OCI-LY3 (cell line): ENCODE results near the gene FAF2.

ENCODE experiments used
- EZH2phosphoT487 ChIP-seq: fragments of 200-600 bp; shearing (Covaris generic); IDR thresholded peaks from 2 replicates; pipeline ENCODE4 v1.6.1; 2018; ENCODE audit warnings: antibody characterized with exemption, mixed run types, low read depth
- TF ChIP-seq, protein P1 (sequence below): fragments of 200-600, 300-600 bp; sonication (generic); IDR thresholded peaks from 2 replicates; pipeline ENCODE4 v1.5.1; 2014; ENCODE audit warnings: antibody characterized with exemption, low read length, low read depth

DNA sequence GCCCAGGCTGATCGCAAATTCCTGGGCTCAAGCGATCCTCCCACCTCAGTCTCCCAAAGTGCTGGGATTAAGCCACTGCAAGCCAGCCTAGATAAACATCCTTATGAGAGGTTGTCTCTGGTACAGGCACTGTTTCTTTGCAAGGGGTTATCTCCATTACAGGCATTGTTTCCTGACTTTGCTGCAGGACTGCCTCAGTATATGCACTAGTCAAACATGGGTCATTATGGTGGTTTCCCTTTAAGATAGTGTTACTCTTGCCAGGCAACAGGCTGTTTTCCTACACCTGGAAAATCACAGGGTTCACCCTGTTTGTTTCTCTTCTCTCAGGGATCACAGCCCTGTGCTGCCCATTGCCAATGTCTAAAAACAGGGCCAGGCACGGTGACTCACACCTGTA lies 24.0 kb upstream of the FAF2 start:
- TF ChIP-seq, protein P1, sequence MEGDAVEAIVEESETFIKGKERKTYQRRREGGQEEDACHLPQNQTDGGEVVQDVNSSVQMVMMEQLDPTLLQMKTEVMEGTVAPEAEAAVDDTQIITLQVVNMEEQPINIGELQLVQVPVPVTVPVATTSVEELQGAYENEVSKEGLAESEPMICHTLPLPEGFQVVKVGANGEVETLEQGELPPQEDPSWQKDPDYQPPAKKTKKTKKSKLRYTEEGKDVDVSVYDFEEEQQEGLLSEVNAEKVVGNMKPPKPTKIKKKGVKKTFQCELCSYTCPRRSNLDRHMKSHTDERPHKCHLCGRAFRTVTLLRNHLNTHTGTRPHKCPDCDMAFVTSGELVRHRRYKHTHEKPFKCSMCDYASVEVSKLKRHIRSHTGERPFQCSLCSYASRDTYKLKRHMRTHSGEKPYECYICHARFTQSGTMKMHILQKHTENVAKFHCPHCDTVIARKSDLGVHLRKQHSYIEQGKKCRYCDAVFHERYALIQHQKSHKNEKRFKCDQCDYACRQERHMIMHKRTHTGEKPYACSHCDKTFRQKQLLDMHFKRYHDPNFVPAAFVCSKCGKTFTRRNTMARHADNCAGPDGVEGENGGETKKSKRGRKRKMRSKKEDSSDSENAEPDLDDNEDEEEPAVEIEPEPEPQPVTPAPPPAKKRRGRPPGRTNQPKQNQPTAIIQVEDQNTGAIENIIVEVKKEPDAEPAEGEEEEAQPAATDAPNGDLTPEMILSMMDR = no peak
- TF ChIP-seq EZH2phosphoT487 = no peak
